ENCODE data around the gene TMSB10. TPM values are rescaled to one million over a fixed set of nuclear protein-coding genes. Genes with fewer than 3 reads are reported as not detected.

TMSB10 gene
- total RNA-seq, 2 experiments from 2014 or later, result 5,491 to 5,845 TPM

DNA sequence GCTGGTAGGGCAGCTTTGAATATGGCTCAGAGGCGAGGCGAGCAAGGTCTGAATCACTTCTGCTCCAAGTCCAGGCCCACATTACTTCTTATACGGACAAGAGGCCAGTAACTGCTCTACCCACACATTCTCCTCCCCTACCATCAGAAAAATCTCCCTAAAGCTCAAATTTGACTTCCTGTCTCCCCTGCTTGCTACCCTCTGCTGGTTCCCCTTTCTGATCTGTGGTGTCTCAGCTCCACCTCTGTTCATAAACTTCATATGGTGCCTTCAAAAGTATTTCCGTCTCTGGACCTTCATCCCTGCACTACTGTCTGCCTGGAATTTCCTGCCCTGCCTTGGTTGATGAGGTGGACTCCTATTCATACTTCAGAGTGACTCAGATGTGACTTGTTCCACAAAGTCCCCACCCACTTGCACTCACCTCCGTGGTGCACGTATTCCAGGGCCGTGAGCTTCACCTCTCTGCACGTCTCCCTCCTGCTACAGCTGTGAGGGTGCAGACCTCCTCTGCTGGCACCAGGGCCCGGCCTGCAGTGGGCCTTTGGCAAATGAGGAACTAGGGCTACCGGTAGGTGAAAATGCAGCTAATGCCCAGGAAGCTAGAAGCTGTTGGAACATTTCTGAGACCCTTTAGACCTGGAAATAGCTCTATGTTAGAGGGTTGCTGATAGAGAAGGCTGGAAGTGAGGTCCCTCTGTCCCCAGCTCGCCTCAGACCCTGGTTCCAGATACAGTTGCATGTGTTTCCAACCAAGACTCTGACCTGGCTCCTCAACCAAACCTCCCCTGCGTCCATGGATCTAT lies 41.0 kb downstream of the TMSB10 start:
- Mint-ChIP-seq H3K4me3 (peak overlapping the region; percentile 46), H3K9me3 (no peaks in the 10 kb centered on the region), H3K36me3 (ENCODE audit: low read depth) (peaks cover 38% of the 10 kb centered on the region), H3K27ac (peak overlapping the region; percentile 92), H3K4me1 (peaks cover 55% of the 10 kb centered on the region), H3K27me3 (no peaks in the 10 kb centered on the region)
- CTCF ChIA-PET, result interaction anchor here (0.6 to 15.1 kb wide), 15 partner anchors 8 to 1881 kb away, joined by 3 to 179 read pairs (median 4); no protein-coding TSS in a partner anchor
- POLR2A ChIA-PET, result interaction anchor here (0.7 to 1.9 kb wide), 5 partner anchors 12 to 46 kb away, joined by 3 to 6 read pairs (median 5); no protein-coding TSS in a partner anchor
- DNase-seq, result peak; percentile 64

DNA sequence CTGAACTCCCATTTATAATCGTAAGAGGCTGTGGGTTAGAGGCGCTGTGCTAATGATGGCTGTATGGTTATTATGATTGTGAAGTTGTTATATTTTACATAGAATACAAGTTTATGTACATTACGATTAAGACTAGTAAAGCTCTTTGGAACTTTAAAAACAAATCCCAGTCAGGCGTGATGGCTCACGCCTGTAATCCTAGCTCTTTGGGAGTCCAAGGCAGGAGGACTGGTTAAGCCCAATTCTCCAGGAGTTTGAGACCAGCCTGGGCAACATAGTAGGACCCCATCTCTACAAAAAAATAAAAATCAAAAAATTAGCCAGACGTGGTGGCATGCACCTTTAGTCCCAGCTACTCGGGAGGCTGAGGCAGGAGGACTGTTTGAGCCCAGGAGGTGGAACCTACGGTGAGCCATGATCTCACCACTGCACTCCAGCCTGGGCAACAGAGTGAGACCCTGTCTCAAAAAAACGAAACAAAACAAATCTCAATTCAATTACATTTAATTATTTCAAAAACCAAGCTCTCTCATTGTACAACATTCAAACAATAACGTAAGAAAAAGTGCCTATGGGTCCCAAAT lies 41.6 kb downstream of the TMSB10 start:
- Mint-ChIP-seq H3K36me3 (ENCODE audit: low read depth) (peaks cover 34% of the 10 kb centered on the region), H3K4me1 (peaks cover 53% of the 10 kb centered on the region)
- CTCF ChIA-PET, result interaction anchor here (0.6 to 15.1 kb wide), 10 partner anchors 9 to 1881 kb away, joined by 3 to 179 read pairs (median 5); no protein-coding TSS in a partner anchor

DNA sequence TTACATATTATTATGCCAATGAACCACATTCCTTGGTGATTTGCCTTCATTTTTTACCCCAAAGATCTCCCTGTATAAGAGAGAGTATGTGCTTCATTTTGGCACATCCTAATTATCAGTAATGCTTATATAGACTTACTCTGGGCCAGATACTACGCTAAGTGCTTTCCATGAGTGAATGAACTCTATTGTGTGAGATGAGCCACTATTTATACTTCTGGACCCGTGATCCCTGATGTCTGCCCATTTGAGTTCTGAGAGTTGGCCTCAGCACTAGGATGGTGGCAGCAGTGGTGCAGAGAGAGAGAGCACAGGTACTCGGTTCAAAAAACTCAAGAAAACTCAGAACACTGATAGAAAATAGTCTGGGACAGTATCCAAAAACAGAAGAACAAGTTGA lies 48.1 kb downstream of the TMSB10 start:
- POLR2A ChIA-PET, result interaction anchor here (0.6 kb wide), 1 partner anchor 45 kb away, joined by 3 read pairs; no protein-coding TSS in a partner anchor
- Mint-ChIP-seq H3K4me3 (no peak overlapping the region), H3K27ac (no peak overlapping the region), H3K9me3 (no peaks in the 10 kb centered on the region), H3K27me3 (no peaks in the 10 kb centered on the region), H3K4me1 (peaks cover 19% of the 10 kb centered on the region), H3K36me3 (ENCODE audit: low read depth) (peaks cover 26% of the 10 kb centered on the region)
- DNase-seq, result no peak
- CTCF ChIA-PET, result interaction anchor here (1.1 to 3.8 kb wide), 3 partner anchors 8 to 28 kb away, joined by 4 to 16 read pairs (median 5); no protein-coding TSS in a partner anchor

More for the DNA sequence above, 41.6 kb downstream of the TMSB10 start:
- Mint-ChIP-seq H3K4me3 (peak overlapping the region; percentile 46), H3K27ac (peak overlapping the region; percentile 92), H3K9me3 (no peaks in the 10 kb centered on the region), H3K27me3 (no peaks in the 10 kb centered on the region)
- POLR2A ChIA-PET, result interaction anchor here (1.3 to 1.9 kb wide), 3 partner anchors 11 to 23 kb away, joined by 5 to 6 read pairs (median 6); no protein-coding TSS in a partner anchor
- DNase-seq, result no peak

DNA sequence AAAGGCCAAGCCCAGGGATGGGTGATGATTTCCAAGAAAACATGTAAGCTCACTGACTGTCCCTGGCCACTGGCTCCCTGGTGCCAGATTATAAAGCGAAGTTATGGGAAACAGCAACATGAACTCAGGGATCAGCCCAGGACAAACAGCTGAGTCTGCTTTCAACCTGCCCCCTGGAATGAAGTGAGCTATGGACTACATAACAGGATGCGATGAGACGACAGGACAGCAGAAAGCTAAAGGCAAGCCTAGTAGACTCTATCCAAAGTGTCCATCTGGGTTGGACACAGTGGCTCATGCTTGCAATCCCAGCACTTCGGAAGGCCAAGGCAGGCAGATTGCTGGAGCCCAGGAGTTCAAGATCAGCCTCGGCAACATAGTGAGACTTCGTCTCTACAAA lies 48.9 kb downstream of the TMSB10 start:
- Mint-ChIP-seq H3K4me1 (peaks cover 15% of the 10 kb centered on the region), H3K27me3 (no peaks in the 10 kb centered on the region), H3K4me3 (no peak overlapping the region), H3K9me3 (no peaks in the 10 kb centered on the region), H3K36me3 (ENCODE audit: low read depth) (peaks cover 25% of the 10 kb centered on the region), H3K27ac (no peak overlapping the region)
- no peak for DNase-seq
- ChIA-PET POLR2A (no interaction called here), CTCF (interaction anchor here (0.6 to 3.8 kb wide), 5 partner anchors 9 to 48 kb away, joined by 3 to 16 read pairs (median 4); no protein-coding TSS in a partner anchor)

Other genes starting within 250 kb of the TMSB10 start
- 10 to 100 TPM; 70.2 to 74.6 TPM for gene TRABD2A, start 24.6 kb upstream of the TMSB10 start, total RNA-seq
- 10 to 100 TPM; 74.7 to 75.7 TPM for gene KCMF1, start 65.5 kb downstream of the TMSB10 start, total RNA-seq
- not detected for gene TCF7L1, start 227.7 kb downstream of the TMSB10 start, total RNA-seq